ENCODE results near the gene SLC39A1.

GRCh38 chr1:153973525-153973924, 10.2 kb upstream of the SLC39A1 start:
- TF ChIP-seq CTCF (IDR thresholded peaks at IDR 0.05) (no peak), POLR2A (IDR thresholded peaks at IDR 0.05) (no peak)
